ENCODE results near the gene NDOR1.
"Not testable (repeated sequence)": the region's sequence is repeated elsewhere in the genome, so short reads cannot be mapped to it uniquely, and the experiment has no call there.

NDOR1 gene

GRCh38 chr9:137230705-137231371 is 25.3 kb downstream of the NDOR1 start, which contains the start of gene SLC34A3:
TSS of gene SLC34A3 (plus strand) at chr9:137230901. CDS start at chr9:137231703, 802 bp downstream.
- DNase-seq (ENCODE audit: extremely low read depth in 1 of 2, low read depth in 1 of 2), result no peak

GRCh38 chr9:137231372-137232039 is 26.0 kb downstream of the NDOR1 start:
- no peak for DNase-seq (ENCODE audit: extremely low read depth in 1 of 2, low read depth in 1 of 2)

GRCh38 chr9:137232101-137232500 is 26.6 kb downstream of the NDOR1 start:
- DNase-seq (ENCODE audit: extremely low read depth in 1 of 2, low read depth in 1 of 2), result no peak

- DNase-seq (ENCODE audit: extremely low read depth in 1 of 2, low read depth in 1 of 2), result no peak
Measured at GRCh38 chr9:137232510-137232909, 27.0 kb downstream of the NDOR1 start.

- no peak for DNase-seq (ENCODE audit: extremely low read depth in 1 of 2, low read depth in 1 of 2)
Measured at GRCh38 chr9:137233143-137233980, 27.9 kb downstream of the NDOR1 start.

GRCh38 chr9:137234055-137234697 is 28.7 kb downstream of the NDOR1 start:
- no peak for DNase-seq (ENCODE audit: extremely low read depth in 1 of 2, low read depth in 1 of 2)

GRCh38 chr9:137234758-137235423 is 29.4 kb downstream of the NDOR1 start:
- DNase-seq (ENCODE audit: extremely low read depth in 1 of 2, low read depth in 1 of 2), result no peak

- no peak for DNase-seq (ENCODE audit: extremely low read depth in 1 of 2, low read depth in 1 of 2)
Measured at GRCh38 chr9:137235424-137236237, 30.1 kb downstream of the NDOR1 start.

GRCh38 chr9:137236238-137236935 is 30.9 kb downstream of the NDOR1 start:
- peak; percentile 72 to 85 for DNase-seq (ENCODE audit: extremely low read depth in 1 of 2, low read depth in 1 of 2)

GRCh38 chr9:137236936-137237421 is 31.5 kb downstream of the NDOR1 start:
- no peak for DNase-seq (ENCODE audit: extremely low read depth in 1 of 2, low read depth in 1 of 2)

GRCh38 chr9:137237759-137238726 is 32.5 kb downstream of the NDOR1 start:
- no peak for DNase-seq (ENCODE audit: extremely low read depth in 1 of 2, low read depth in 1 of 2)

- DNase-seq (ENCODE audit: extremely low read depth in 1 of 2, low read depth in 1 of 2), result not testable (repeated sequence)
Measured at GRCh38 chr9:137239541-137240200, 34.2 kb downstream of the NDOR1 start.

- DNase-seq (ENCODE audit: extremely low read depth in 1 of 2, low read depth in 1 of 2), result peak; percentile 21 to 45
Measured at GRCh38 chr9:137240318-137240840, 34.9 kb downstream of the NDOR1 start.

GRCh38 chr9:137240841-137241489 is 35.5 kb downstream of the NDOR1 start, which contains the start of gene TUBB4B:
TSS of gene TUBB4B (plus strand) at chr9:137241287. CDS start at chr9:137241361, 74 bp downstream.
- DNase-seq (ENCODE audit: extremely low read depth in 1 of 2, low read depth in 1 of 2), result peak; percentile 92 to 97

- DNase-seq (ENCODE audit: extremely low read depth in 1 of 2, low read depth in 1 of 2), result peak; percentile 48 to 56
Measured at GRCh38 chr9:137241490-137242268, 36.2 kb downstream of the NDOR1 start.
